ENCODE data around the gene RNF213.

The RNF213 gene

DNA sequence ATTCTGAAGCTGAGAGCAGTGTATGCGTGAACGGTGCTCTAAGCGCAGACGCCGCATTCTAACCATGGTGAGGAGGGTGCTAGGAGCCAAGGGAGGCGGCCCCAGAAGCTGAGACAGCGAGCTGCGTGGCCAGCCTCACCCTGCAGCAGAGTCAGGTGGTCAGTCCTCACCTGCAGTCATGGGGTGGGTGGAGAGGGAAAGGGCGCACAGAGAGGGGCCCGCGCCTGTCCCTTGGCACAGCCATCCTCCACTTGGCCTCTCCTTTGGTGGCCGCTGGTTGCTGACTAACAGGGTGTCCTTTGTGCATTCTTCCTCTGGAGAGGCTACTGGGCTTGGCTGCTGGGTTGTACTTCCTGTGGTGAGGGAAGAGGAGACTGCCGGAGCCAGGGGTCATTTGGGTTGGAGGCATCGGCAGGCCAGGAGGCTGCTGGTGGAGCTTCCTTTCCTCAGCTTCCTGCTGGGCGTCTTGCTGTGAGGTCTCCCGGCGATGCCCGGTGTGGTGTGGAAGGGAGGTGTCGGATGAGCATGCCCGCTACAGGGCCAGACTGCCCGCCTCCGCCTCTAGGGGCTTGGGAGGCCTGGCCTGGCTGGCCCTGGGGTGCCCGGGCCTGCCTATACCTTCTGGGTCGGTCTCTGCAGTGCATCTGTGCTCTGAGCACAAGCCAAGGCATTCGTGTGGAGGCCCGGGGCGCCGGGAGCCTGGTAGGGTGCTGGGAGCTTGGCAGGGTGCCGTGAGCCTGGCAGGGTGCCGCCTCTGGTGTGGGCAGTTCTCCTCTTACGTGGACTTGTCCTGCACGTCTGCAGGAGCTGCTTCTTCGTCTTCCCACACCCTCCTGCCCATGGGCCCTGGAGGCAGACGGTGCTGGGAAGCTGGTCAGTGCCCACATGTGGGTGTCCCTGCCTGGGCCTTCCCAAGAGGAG is 17.4 kb downstream of the RNF213 start:
- H3K4me3 ChIP-seq (ENCODE audit: low read length) = no peak overlapping the region
- H3K36me3 ChIP-seq (replicated peaks; ENCODE audit: insufficient read depth, low read length) = no peaks in the 10 kb centered on the region
- H3K27me3 ChIP-seq (replicated peaks; ENCODE audit: insufficient read depth, low read length) = no peaks in the 10 kb centered on the region
- no peaks in the 10 kb centered on the region for H3K9me2 ChIP-seq (replicated peaks; ENCODE audit: insufficient read depth, low read length)
- H3K9ac ChIP-seq (ENCODE audit: low read length) = no peak overlapping the region
- DNase-seq = no peak
- H4K20me1 ChIP-seq (ENCODE audit: insufficient read depth, low read length) = no peaks in the 10 kb centered on the region
- H3K9me3 ChIP-seq (replicated peaks; ENCODE audit: insufficient read depth, low read length) = no peaks in the 10 kb centered on the region
- H3K4me1 ChIP-seq (ENCODE audit: low read length) = no peaks in the 10 kb centered on the region
- H2AFZ ChIP-seq (ENCODE audit: low read length) = no peak overlapping the region
- H3K79me2 ChIP-seq (ENCODE audit: low read length) = no peaks in the 10 kb centered on the region; the same call in none of the 2 replicates
- TF ChIP-seq, protein P1, sequence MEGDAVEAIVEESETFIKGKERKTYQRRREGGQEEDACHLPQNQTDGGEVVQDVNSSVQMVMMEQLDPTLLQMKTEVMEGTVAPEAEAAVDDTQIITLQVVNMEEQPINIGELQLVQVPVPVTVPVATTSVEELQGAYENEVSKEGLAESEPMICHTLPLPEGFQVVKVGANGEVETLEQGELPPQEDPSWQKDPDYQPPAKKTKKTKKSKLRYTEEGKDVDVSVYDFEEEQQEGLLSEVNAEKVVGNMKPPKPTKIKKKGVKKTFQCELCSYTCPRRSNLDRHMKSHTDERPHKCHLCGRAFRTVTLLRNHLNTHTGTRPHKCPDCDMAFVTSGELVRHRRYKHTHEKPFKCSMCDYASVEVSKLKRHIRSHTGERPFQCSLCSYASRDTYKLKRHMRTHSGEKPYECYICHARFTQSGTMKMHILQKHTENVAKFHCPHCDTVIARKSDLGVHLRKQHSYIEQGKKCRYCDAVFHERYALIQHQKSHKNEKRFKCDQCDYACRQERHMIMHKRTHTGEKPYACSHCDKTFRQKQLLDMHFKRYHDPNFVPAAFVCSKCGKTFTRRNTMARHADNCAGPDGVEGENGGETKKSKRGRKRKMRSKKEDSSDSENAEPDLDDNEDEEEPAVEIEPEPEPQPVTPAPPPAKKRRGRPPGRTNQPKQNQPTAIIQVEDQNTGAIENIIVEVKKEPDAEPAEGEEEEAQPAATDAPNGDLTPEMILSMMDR (IDR thresholded peaks at IDR 0.05; ENCODE audit: low read length) = no peak
- no peak for TF ChIP-seq EZH2phosphoT487 (IDR thresholded peaks at IDR 0.05; ENCODE audit: low read length)
- TF ChIP-seq EZH2 (optimal IDR thresholded peaks at IDR 0.05; ENCODE audit: low read depth, low read length) = no peak
- no peak overlapping the region for H3K27ac ChIP-seq (ENCODE audit: low read length)
- no peak overlapping the region for H3K4me2 ChIP-seq (ENCODE audit: low read depth, low read length)
- no peaks in the 10 kb centered on the region for H3F3A ChIP-seq (ENCODE audit: insufficient read depth, low read length)

DNA sequence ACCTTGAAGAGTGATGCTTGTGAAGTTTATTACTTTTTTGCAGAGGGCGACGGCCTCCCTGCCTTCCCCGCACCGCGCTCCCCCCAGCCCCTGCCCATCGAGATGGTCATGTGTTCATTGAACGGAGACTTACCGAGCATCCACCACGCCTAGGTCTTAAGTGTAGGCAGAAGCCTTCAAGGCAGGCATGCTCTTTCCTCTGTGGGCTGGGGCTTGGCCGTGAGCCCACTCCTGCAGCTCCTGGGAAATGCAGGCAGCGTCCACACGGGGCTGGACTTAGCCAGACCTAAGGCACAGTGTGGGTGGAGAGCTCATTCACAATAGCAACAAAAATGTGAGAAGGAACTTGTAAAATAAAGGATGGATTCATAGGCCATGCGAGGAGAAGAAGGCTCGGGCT is 19.2 kb downstream of the RNF213 start:
- no peak overlapping the region for H3K4me3 ChIP-seq (ENCODE audit: low read length)
- H3K9ac ChIP-seq (ENCODE audit: low read length) = no peak overlapping the region
- H3K36me3 ChIP-seq (replicated peaks; ENCODE audit: insufficient read depth, low read length) = no peaks in the 10 kb centered on the region
- no peaks in the 10 kb centered on the region; the same call in 1 of the 2 replicates for H3K79me2 ChIP-seq (ENCODE audit: low read length)
- no peaks in the 10 kb centered on the region for H3K4me1 ChIP-seq (ENCODE audit: low read length)
- no peaks in the 10 kb centered on the region for H4K20me1 ChIP-seq (ENCODE audit: insufficient read depth, low read length)
- DNase-seq = no peak
- no peak overlapping the region for H3K27ac ChIP-seq (ENCODE audit: low read length)
- no peaks in the 10 kb centered on the region for H3K9me3 ChIP-seq (replicated peaks; ENCODE audit: insufficient read depth, low read length)
- H3K27me3 ChIP-seq (replicated peaks; ENCODE audit: insufficient read depth, low read length) = no peaks in the 10 kb centered on the region
- no peaks in the 10 kb centered on the region for H3F3A ChIP-seq (ENCODE audit: insufficient read depth, low read length)
- no peaks in the 10 kb centered on the region for H3K9me2 ChIP-seq (replicated peaks; ENCODE audit: insufficient read depth, low read length)
- H3K4me2 ChIP-seq (ENCODE audit: low read depth, low read length) = no peak overlapping the region
- TF ChIP-seq, protein P1 (IDR thresholded peaks at IDR 0.05; ENCODE audit: low read length) = no peak
- H2AFZ ChIP-seq (ENCODE audit: low read length) = no peak overlapping the region

DNA sequence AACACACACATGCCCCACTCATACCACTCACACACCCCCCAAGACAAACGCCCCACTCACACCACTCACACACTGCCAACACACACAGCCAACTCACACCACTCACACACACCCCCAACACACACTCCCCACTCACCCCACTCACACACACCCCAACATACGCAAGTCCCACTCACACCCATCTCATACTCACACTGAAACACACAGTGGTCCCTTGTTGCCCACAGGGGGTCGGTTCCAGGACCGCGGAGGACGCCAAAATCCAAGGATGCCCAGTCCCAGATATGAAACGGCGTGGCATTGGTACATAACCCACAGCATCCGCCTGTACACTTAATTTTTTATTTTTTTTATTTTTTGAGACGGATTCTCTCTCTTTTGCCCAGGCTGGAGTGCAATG is 20.9 kb downstream of the RNF213 start:
- Histone ChIP-seq H3K27ac (ENCODE audit: low read length) (no peak overlapping the region), H3K9me2 (replicated peaks; ENCODE audit: insufficient read depth, low read length) (no peaks in the 10 kb centered on the region), H3K36me3 (replicated peaks; ENCODE audit: insufficient read depth, low read length) (no peaks in the 10 kb centered on the region), H2AFZ (ENCODE audit: low read length) (no peak overlapping the region), H3K4me1 (ENCODE audit: low read length) (no peaks in the 10 kb centered on the region), H3K79me2 (ENCODE audit: low read length) (no peaks in the 10 kb centered on the region; the same call in 1 of the 2 replicates), H3K9ac (ENCODE audit: low read length) (no peak overlapping the region), H3K9me3 (replicated peaks; ENCODE audit: insufficient read depth, low read length) (no peaks in the 10 kb centered on the region), H3K27me3 (replicated peaks; ENCODE audit: insufficient read depth, low read length) (no peaks in the 10 kb centered on the region), H3K4me3 (ENCODE audit: low read length) (no peak overlapping the region), H4K20me1 (ENCODE audit: insufficient read depth, low read length) (no peaks in the 10 kb centered on the region), H3K4me2 (ENCODE audit: low read depth, low read length) (no peak overlapping the region), H3F3A (ENCODE audit: insufficient read depth, low read length) (no peaks in the 10 kb centered on the region)
- TF ChIP-seq EZH2phosphoT487 (IDR thresholded peaks at IDR 0.05; ENCODE audit: low read length) (no peak), EZH2 (optimal IDR thresholded peaks at IDR 0.05; ENCODE audit: low read depth, low read length) (no peak)
- TF ChIP-seq, protein P1 (IDR thresholded peaks at IDR 0.05; ENCODE audit: low read length) = no peak
- no peak for DNase-seq
